ENCODE results near the gene SNX32. TPM values are rescaled to one million over a fixed set of nuclear protein-coding genes. Genes with fewer than 3 reads are reported as not detected.

The SNX32 gene
- total RNA-seq, 1 experiment from 2014 or later: not detected

- Histone ChIP-seq H3K9me3 (ENCODE audit: control insufficient read depth, insufficient read depth, low read depth, low read length) (no peaks in the 10 kb centered on the region), H3K4me3 (ENCODE audit: low read depth in 2 of 2, low read length in 2 of 2) (no peak overlapping the region), H3K36me3 (ENCODE audit: control insufficient read depth, insufficient read depth, low read length) (no peaks in the 10 kb centered on the region), H3K27ac (ENCODE audit: low read length) (no peak overlapping the region), H3K4me1 (ENCODE audit: control insufficient read depth, insufficient read depth, low read length) (peaks cover 11% of the 10 kb centered on the region; the same call in 1 of the 2 replicates), H3K27me3 (ENCODE audit: control insufficient read depth, insufficient read depth, low read length) (peaks cover 6% of the 10 kb centered on the region; the same call in 1 of the 2 replicates)
- intact Hi-C loops (cut with micrococcal nuclease; ENCODE audit: unreplicated experiment) (no loop called here), in situ Hi-C loops (cut with HindIII; ENCODE audit: low pct_unique_long_range_greater_than_20kb, low sequenced_read_pairs) (no loop called here)
- ATAC-seq (no peak), DNase-seq (ENCODE audit: low read depth, low spot score) (no peak)
- no TSS peak for BruUV-seq (replicated peaks)
- ChIA-PET POLR2A (interaction anchor here (0.6 kb wide), 1 partner anchor 14 kb away, joined by 3 read pairs; no protein-coding TSS in a partner anchor), CTCF (interaction anchor here (0.6 to 1.3 kb wide), 2 partner anchors 13 to 76 kb away, joined by 3 to 5 read pairs; no protein-coding TSS in a partner anchor)
- TF ChIP-seq, protein P1, sequence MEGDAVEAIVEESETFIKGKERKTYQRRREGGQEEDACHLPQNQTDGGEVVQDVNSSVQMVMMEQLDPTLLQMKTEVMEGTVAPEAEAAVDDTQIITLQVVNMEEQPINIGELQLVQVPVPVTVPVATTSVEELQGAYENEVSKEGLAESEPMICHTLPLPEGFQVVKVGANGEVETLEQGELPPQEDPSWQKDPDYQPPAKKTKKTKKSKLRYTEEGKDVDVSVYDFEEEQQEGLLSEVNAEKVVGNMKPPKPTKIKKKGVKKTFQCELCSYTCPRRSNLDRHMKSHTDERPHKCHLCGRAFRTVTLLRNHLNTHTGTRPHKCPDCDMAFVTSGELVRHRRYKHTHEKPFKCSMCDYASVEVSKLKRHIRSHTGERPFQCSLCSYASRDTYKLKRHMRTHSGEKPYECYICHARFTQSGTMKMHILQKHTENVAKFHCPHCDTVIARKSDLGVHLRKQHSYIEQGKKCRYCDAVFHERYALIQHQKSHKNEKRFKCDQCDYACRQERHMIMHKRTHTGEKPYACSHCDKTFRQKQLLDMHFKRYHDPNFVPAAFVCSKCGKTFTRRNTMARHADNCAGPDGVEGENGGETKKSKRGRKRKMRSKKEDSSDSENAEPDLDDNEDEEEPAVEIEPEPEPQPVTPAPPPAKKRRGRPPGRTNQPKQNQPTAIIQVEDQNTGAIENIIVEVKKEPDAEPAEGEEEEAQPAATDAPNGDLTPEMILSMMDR (IDR thresholded peaks at IDR 0.05): no peak
- no peak for TF ChIP-seq REST (IDR thresholded peaks at IDR 0.05; ENCODE audit: insufficient read depth in 1 of 2, low read depth in 2 of 2, low read length in 1 of 2)
Observed at GRCh38 chr11:65792456-65792855, 41.3 kb upstream of the SNX32 start.

DNA sequence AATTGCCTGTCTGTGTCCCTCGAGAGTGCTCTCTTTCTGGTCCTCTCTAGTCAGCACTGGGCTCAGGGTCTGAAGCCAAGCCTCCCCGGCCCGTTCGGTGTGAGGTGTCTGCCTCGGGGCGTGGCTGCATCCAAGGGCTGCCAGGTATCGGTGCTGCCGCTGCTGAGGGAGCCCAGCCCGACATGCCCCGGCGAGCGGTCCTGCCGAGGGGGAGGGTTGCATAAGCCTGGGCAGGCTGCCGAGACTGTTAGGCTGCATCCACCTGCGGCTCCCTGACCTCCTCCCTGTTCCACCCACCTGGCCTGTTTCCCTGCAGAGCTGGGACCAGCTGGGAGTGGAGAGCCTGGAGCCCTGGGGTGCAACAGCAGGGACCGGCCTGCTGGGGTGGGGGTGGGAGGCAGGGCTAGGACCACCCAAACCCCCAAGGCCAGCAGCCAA is 40.6 kb upstream of the SNX32 start:
- CTCF ChIA-PET: no interaction called here
- ATAC-seq (no peak), DNase-seq (ENCODE audit: low read depth, low spot score) (no peak)
- intact Hi-C loops (cut with micrococcal nuclease; ENCODE audit: unreplicated experiment): no loop called here
- no peaks in the 10 kb centered on the region for H3K36me3 ChIP-seq (ENCODE audit: control insufficient read depth, insufficient read depth, low read length)
- peaks cover 2% of the 10 kb centered on the region; the same call in 1 of the 2 replicates for H3K27me3 ChIP-seq (ENCODE audit: control insufficient read depth, insufficient read depth, low read length)
- peaks cover 6% of the 10 kb centered on the region; the same call in 1 of the 2 replicates for H3K4me1 ChIP-seq (ENCODE audit: control insufficient read depth, insufficient read depth, low read length)
- no peak overlapping the region for H3K4me3 ChIP-seq (ENCODE audit: low read depth in 2 of 2, low read length in 2 of 2)
- in situ Hi-C loops (cut with HindIII; ENCODE audit: low pct_unique_long_range_greater_than_20kb, low sequenced_read_pairs): no loop called here
- H3K9me3 ChIP-seq (ENCODE audit: control insufficient read depth, insufficient read depth, low read depth, low read length): no peaks in the 10 kb centered on the region
- POLR2A ChIA-PET: no interaction called here
- TF ChIP-seq TCF7L2 (IDR thresholded peaks at IDR 0.05; ENCODE audit: low read depth, low read length) (no peak), REST (IDR thresholded peaks at IDR 0.05; ENCODE audit: insufficient read depth in 1 of 2, low read depth in 2 of 2, low read length in 1 of 2) (no peak), SIN3A (IDR thresholded peaks at IDR 0.05; ENCODE audit: borderline replicate concordance, insufficient read depth, low read depth, low read length) (no peak), POLR2AphosphoS5 (IDR thresholded peaks at IDR 0.05; ENCODE audit: low read depth, low read length) (no peak)
- TF ChIP-seq, protein P1 (IDR thresholded peaks at IDR 0.05): no peak
- H3K27ac ChIP-seq (ENCODE audit: low read length): no peak overlapping the region
- no TSS peak for BruUV-seq (replicated peaks)

Measured in Panc1 (cell line).